Measurements from ENCODE around the gene CORO1C. TPM values are rescaled to one million over a fixed set of nuclear protein-coding genes. Genes with fewer than 3 reads are reported as not detected.
A peak's percentile ranks its signal among the peaks of the same experiment; 100 is the strongest.

CORO1C gene
- total and polyA plus RNA-seq, 9 of the 15 experiments (the other 6 are each of a cell fraction or from before 2014, with no cell fraction given): 55.2 to 280 (median 150) TPM

GRCh38 chr12:108663324-108664015 is 67.8 kb downstream of the CORO1C start:
- Histone ChIP-seq H3K4me2 (ENCODE audit: insufficient read depth, low read length) (no peak overlapping the region), H3K9ac (ENCODE audit: insufficient read depth in 1 of 2, low read depth in 2 of 2, low read length in 2 of 2) (no peak overlapping the region), H3K4me3 (no peak overlapping the region), H2AFZ (ENCODE audit: low read depth, low read length) (no peak overlapping the region), H3K4me1 (replicated peaks in 1 of 2; ENCODE audit: control insufficient read depth in 2 of 2, insufficient read depth in 2 of 2, low read length in 2 of 2) (peaks cover 0 to 13% of the 10 kb centered on the region in 2 experiments; a peak in 3 of 5 replicates), H4K20me1 (replicated peaks; ENCODE audit: control insufficient read depth, insufficient read depth, low read length) (peaks cover 6% of the 10 kb centered on the region), H3K27me3 (ENCODE audit: control insufficient read depth in 2 of 2, insufficient read depth in 2 of 2, low read length in 2 of 2) (no peaks in the 10 kb centered on the region), H3K9me1 (ENCODE audit: control insufficient read depth, insufficient read depth, low read length) (peaks cover 7% of the 10 kb centered on the region), H3K79me2 (ENCODE audit: control insufficient read depth, insufficient read depth, low read length) (peaks cover 76% of the 10 kb centered on the region), H3K9me3 (replicated peaks; ENCODE audit: control insufficient read depth, insufficient read depth, low read depth, low read length) (no peaks in the 10 kb centered on the region; the same call in 1 of the 2 replicates), H3K36me3 (ENCODE audit: control insufficient read depth, insufficient read depth, low read length) (peaks cover 81% of the 10 kb centered on the region), H3K27ac (ENCODE audit: extremely low read depth, low read depth, low read length) (0 out of 3 replicates have a peak overlapping the region, but pooled peaks have one; percentile 60)
- ATAC-seq (no peak), DNase-seq (ENCODE audit: extremely low read depth in 1 of 4, low spot score in 3 of 4) (no peak), FAIRE-seq (no peak)
- in situ Hi-C loops (cut with MboI) (loop anchor here (5.0 to 10.0 kb wide), 2 partner anchors 129 to 431 kb away; partner anchors contain the start of genes ALKBH2 and UNG), intact Hi-C loops (cut with micrococcal nuclease) (loop anchor here (1.0 to 10.0 kb wide), 3 partner anchors 67 to 431 kb away; partner anchors contain the start of genes ALKBH2, CORO1C and UNG)
- 96% methylated on average over 4 of the region's 4 CpGs for WGBS (ENCODE audit: insufficient coverage, low coverage, missing lambda C conversion rate)
- POLR2A ChIA-PET: interaction anchor here (1.2 to 2.1 kb wide), 5 partner anchors 12 to 140 kb away, joined by 3 to 16 read pairs (median 4); no protein-coding TSS in a partner anchor
- CTCF ChIA-PET (ENCODE audit: low intra/inter-chr PET ratio): interaction anchor here (1.2 to 4.0 kb wide), 4 partner anchors 26 to 428 kb away, joined by 3 to 49 read pairs (median 4); no protein-coding TSS in a partner anchor
- no TSS peak for BruUV-seq (replicated peaks)
- TF ChIP-seq ETS1 (conservative IDR thresholded peaks at IDR 0.05; ENCODE audit: control insufficient read depth, low read depth, low read length): no peak
- TF ChIP-seq DEAF1 (CRISPR knock-in tag; IDR thresholded peaks at IDR 0.05): no peak
- no peak for TF ChIP-seq ZKSCAN8 (CRISPR knock-in tag; IDR thresholded peaks at IDR 0.05)
- TF ChIP-seq SP1 (CRISPR knock-in tag; IDR thresholded peaks at IDR 0.05): no peak
- TF ChIP-seq ATF6 (CRISPR knock-in tag; IDR thresholded peaks at IDR 0.05): no peak
- TF ChIP-seq USF1 (CRISPR knock-in tag; IDR thresholded peaks at IDR 0.05): no peak
- no peak for TF ChIP-seq ZBTB33 (CRISPR knock-in tag; IDR thresholded peaks at IDR 0.05)
- TF ChIP-seq NCOA6 (IDR thresholded peaks at IDR 0.05): no peak
- no peak for TF ChIP-seq HDAC1 (IDR thresholded peaks at IDR 0.05)
- no peak for TF ChIP-seq SMAD1 (IDR thresholded peaks at IDR 0.05; ENCODE audit: low read depth, low read length, partially characterized antibody)
- no peak for TF ChIP-seq ZC3H4 (CRISPR knock-in tag; IDR thresholded peaks at IDR 0.05; ENCODE audit: borderline replicate concordance)
- no peak for TF ChIP-seq SIN3A (IDR thresholded peaks at IDR 0.05; ENCODE audit: borderline replicate concordance in 2 of 2, control insufficient read depth in 1 of 2, low read depth in 2 of 2, low read length in 2 of 2)
- no peak for TF ChIP-seq HDAC2 (IDR thresholded peaks at IDR 0.05)
